OCI-M1 (cell line): Measurements from ENCODE around the gene SLX1B.
"Not testable (repeated sequence)": the region's sequence is repeated elsewhere in the genome, so short reads cannot be mapped to it uniquely, and the experiment has no call there.

Source experiments
- DNase-seq: peaks from one replicate; lab custom pipeline; 2025; lab: John Stamatoyannopoulos, UW

The SLX1B gene

DNA sequence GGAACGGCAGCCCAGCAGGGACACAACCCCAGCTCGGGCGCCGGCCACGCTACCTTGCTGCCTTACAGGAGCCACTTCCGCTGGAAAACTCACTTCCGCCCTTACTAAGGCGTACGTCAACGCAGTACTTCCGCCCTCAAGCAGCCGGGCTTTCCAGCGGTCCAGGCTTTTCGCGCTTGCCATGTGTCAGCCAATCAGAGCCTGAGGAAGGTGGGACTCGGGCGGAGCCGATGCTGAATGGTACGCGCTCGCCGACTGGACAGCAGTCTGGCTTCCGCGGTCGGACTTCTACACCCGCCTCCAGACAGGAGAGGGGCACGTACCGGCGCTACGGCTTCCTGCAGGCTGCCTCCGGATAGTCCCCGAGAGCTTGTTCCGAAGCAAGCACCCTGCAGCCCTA, at the start of gene SLX1B, which contains the start of gene BOLA2:
Gene SLX1B, plus strand, starts transcription at position 265 of the 400 bp plus-strand sequence.
Gene BOLA2, minus strand, starts transcription at position 83 of the 400 bp plus-strand sequence. CDS start 98 bp downstream, outside the sequence.
- not testable (repeated sequence) for DNase-seq

DNA sequence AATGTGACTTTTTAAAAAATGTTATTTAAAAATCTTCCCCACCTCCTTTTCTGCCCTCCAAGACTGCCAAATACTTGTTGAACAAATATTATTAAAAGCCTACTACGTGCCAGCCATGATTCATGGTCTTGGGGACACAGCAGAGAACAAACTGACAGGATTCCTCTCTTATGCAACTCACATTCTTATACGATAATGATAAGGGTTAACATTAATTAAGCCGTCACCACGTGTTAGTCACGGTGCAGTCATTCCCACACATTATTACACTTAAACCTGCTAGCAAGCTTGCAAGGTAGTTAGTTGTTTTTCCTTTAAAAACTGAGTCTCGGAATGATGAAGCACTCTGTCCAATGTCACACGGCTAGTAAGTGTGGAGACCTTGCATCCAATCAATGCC, 49.1 kb upstream of the SLX1B start:
- DNase-seq, result not testable (repeated sequence)

DNA sequence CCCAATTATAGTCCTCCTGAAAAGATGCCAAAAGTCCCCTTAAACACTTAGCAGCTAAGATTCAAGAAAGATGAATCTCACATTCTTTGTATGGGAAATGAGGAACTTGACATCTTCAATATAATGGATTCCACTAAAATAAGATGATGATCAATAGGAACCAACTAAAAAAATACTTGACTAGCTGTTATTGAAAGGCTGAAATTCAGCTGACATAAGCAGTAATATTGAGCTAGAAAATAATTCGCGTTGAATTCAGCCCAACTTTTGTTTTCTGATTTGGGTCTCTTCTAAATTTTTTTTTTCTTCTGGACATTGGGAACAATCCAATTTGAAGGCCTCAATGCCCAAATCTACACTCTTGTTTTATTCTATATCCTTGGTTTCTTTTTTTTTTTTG, 30.7 kb upstream of the SLX1B start:
- not testable (repeated sequence) for DNase-seq

DNA sequence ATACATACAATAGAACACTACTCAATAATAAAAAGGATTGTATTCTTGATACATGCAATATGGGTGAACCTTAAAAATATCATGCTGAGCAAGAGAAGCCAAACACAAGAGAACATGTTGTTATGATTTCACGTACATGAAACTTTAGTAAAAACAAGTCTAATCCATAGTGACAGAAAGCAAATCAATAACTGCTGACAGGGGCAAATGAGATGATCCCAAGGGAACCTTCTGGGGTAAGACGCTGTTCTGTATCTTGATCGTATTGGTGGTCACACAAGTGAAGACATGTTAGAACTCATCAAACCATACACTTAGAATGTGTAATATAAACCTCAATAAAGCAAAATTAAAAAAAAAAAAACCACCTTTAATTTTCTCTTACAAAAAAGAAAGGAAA, 28.9 kb upstream of the SLX1B start:
- not testable (repeated sequence) for DNase-seq

DNA sequence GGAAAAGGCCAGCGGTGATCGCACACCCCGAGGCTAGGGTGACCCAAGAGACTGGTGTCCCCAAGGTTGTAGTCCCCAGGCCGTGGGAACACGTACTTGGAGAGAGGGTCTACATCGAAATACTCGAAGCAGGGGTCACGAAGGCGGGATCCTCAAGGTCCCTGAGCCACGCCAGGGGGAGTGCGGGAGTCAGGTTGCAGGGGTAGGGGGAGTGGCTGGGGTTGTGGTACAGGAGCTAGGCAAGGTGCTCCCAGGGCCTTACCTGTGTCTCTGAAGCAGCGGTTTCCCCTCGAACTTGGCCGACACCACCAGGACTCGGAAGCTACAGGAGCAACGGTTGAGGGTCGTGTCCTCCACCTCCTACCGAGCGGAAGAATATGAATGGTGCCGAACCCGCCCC, 579 bp upstream of the SLX1B start:
- DNase-seq, result not testable (repeated sequence)

DNA sequence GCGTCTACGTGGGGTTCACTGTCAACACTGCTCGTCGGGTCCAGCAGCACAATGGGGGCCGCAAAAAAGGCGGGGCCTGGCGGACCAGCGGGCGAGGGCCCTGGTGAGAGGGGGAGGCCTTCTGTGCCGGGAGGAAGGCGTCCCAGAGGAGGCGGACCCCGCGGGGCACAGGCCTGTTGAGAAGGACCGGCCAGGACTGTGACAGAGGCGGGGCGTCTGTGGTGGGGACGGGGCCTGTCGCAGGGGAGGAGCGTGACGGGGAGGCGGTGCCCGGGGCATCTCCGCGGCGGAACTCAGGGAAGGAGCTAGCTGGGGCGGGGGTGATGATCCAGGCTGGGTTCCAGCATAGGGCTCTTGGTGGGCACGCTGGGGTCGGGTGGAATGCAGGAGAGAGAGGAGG, 495 bp downstream of the SLX1B start:
- not testable (repeated sequence) for DNase-seq

DNA sequence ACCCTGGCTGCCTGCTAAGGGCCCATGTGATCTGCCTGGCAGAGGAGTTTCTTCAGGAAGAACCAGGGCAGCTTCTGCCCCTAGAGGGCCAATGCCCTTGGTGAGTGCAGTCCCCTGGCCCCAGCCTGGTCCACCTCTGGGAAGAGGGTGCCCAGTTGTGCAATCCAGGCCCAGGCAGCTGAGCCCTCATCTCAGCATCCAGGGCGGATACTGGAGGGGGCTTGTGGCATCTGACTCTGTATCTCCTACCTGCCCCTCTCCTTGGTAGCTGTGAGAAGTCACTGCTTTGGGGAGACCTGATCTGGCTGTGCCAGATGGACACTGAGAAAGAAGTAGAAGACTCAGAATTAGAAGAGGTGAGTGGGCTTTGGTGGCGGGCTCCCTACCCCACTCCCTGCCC, 3.3 kb downstream of the SLX1B start:
- DNase-seq, result not testable (repeated sequence)

DNA sequence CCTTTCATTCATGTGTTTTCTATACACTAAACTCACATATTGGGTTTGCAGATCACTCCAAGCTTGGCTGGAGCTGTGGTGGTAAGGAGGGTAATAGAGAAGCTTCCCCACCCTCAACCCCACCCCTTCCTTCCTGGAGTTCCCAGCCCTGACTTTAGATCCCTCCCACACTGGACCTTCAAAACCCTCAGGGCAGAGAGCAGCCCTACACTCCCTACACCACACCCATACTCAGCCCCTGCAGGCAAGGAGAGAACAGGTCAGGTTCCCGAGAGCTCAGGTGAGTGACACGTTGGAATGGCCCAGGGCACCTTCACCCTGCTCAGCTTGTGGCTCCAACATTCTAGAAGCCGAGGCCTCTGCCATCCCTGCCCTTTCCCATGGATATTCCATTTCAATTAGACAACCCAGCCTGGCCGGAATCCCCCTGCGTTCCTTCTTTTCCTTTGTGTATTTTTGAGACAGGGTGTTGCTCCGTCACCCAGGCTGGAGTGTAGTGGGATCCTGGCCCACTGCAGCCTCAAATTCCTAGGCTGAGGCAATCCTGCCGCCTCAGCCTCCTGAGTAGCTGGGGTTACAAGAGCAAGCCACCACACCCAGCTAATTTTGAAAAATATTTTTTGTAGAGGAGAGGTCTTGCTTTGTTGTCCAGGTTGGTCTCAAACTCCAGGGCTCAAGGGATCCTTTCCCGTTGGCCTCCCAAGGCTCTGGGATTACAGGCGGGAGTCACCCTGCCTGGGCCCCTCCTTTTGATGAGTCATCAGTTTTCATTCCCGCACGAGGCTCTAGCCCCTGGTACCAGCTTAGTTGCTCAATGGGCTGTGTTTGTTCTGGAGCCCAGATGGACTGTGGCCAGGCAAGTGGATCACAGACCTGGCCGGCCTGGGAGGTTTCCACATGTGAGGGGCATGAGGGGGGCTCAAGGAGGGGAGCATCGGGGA, 5.6 kb downstream of the SLX1B start, which contains the start of gene SULT1A4:
Gene SULT1A4, plus strand, starts transcription at position 208 of the 941 bp plus-strand sequence. CDS start 1,473 bp downstream, outside the sequence.
- not testable (repeated sequence) for DNase-seq

DNA sequence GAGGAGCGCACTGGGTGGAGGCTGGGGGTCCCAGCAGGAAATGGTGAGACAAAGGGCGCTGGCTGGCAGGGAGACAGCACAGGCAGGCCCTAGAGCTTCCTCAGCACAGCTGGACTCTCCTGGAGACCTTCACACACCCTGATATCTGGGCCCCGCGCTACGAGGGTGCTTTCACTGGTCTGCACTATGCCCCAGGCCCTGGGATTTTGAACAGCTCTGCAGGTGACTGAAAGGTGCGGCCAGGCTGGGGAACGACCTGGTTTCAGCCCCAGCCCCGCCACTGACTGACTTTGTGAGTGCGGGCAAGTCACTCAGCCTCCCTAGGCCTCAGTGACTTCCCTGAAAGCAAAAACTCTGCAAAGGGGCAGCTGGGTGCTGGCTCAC, 6.3 kb downstream of the SLX1B start:
- DNase-seq, result not testable (repeated sequence)

DNA sequence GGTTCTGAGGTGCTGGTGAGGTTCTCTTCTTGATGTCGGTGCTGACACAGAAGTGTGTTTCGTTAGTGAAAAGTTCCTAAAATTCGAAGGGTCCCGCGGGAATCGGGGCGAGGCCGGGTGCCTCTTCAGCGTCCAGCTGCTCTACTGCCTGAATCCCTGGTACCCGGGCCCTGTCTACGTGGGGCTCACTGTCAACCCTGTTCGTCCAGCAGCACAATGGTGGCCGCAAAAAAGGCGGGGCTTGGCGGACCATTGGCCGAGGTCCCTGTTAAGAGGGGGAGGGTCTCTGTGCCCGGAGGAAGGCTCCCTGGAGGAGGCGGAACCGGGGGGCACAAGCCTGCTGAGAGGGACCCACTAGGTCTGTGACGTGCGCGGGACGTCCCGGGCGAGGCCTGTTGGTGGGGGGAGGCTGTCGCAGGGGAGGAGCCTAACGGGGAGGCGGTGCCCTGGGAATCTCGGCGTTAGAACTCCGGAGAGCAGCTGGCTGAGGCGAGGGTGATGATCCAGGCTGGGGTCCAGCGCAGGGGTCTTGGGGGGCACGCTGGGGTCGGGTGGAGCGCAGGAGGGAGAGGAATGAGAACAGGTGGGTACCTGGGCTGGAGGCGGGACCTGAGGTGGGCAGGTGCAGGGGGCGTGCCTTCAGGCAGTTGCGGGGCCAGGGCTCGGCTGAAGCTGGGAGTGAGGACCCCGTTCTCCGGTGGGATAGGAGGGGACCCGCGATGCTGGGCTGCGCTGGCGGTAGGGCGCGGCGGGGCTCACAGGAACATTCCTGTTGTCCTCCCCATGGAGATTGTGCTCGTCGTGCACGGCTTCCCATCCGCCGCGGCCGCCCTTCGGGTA, 11.9 kb downstream of the SLX1B start:
- not testable (repeated sequence) for DNase-seq

DNA sequence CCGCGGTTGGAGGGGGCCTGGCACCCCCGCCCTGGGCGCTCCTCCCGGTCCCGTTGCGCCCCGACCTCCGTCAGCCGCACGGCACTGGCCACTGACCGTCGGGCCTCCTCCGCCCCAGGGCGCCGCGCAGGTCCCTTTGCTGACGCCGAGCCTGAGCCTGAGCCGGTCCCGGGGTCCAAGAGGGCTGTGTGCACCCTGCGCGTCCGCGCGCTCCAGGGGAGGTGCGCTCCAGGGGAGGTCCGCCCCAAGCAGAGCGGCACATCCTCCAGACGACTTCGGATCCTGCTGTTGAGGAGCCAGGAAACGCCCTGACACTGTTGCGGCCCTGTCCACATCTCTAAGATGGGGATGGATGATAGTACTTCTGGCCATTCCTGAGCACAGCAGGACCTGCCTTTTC, 12.6 kb downstream of the SLX1B start:
- DNase-seq, result not testable (repeated sequence)

DNA sequence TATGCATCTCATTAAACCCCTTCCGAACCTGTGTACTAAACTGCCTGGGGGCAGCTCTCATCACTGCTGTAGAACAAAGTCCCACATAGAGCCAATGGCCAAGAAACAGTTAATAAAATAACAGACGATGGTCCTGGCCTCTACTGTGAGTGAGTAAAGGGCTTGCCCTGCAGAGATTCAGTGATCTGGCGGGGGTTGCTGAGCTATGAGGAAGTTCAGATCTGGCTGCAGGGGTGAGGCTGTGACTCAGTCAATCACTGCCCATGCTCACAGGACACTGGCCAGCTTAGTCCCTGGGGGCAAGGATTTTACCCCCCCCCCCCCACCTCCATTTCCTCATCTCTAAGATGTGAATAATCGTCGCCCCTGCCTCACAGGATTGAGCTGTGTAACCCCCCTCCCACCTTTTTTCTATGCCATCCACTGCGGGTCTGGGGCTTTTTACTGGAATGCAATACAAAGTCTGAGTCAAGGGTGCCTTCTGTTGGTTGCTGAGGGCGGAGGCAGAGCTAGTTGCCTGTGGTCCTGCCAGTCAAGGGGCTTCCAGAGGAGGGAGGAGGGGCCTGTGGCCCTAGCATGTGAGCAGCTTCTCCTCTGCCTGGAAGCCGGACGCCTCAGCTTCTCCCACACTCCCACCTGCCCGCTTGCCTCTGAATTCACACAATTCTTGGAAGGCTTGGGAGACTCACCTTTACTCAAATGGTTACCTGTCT, 13.5 kb downstream of the SLX1B start:
- DNase-seq, result not testable (repeated sequence)

DNA sequence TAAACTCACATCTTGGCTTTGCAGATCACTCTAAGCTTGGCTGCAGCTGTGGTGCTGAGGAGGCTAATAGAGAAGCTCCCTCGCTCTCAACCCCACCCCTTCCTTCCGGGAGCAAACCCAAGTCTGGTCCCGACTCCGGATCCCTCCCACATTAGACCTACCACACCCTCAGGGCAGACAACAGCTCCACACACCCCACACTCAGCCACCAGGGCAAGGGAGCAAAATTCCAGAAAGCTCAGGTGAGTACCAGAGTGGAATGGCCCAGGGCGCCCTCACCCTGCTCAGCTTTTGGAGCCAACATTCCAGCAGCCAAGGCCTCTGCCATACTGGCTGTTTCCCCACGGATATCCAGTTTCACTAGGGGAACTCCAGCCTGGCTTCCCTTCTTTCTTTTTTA, 15.3 kb downstream of the SLX1B start:
- DNase-seq, result not testable (repeated sequence)

DNA sequence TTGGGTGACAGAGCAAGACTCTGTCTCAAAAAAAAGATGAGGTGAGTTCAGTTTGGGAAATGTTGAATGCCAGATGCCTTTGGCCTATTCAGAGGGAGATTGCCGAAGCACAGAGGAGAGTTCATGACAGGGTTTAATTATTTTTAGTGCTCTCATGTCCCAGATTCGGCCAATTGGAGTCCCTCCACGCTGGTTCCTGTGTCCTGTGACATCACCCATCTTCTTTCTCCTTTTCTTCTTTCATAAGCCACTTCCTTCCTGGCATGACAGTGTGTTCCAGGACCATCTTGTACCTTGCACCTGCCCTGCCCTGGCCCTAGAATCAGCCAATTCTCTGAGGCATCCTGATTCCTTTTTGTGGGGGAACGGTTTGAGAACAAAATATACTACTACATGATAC, 17.7 kb downstream of the SLX1B start:
- DNase-seq, result not testable (repeated sequence)

DNA sequence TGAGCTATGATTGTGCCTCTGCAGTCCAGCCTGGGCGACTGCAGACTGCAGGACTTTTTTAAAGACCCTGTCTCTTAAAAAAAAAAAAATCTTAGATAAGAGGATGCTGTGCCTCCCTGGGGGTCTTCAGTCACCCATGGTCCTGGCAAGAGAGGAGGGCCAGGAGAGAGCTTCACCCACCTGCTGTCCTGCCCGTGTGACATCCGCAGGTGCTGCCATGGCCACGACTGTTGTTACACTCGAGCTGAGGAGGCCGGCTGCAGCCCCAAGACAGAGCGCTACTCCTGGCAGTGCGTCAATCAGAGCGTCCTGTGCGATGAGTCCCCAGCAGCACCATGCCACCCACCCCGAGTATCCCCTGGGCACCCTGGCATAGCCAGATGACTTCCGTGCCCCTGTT, 27.9 kb downstream of the SLX1B start:
- DNase-seq, result not testable (repeated sequence)

DNA sequence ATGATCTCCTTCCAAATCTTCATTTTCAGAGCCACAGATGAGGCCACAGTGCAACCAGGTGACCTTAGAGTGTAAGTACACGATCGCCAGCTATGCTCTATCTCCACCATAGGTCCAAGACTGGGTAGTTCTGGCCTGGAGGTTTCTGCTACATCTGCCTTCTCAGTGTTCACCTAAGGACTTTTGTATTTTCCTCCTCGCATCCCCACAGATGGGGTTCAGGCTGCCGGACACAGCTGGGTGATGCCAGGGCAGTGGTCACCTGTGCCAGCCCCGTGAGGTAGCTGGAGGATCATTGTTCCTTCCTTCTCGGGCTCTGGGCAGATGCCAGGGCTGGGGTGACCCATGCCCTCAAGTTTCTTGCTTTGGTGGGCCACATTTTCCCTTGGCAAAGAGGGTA, 52.0 kb downstream of the SLX1B start, which contains the start of gene NPIPB12:
Gene NPIPB12, minus strand, starts transcription at position 101 of the 400 bp plus-strand sequence.
- not testable (repeated sequence) for DNase-seq
